GM21717 (cell line): Measurements from ENCODE around the gene IDUA.
"Not testable (repeated sequence)": the region's sequence is repeated elsewhere in the genome, so short reads cannot be mapped to it uniquely, and the experiment has no call there.

Experiments
- ATAC-seq: cut with Tn5 transposase; IDR thresholded peaks from one replicate; pipeline ENCODE4 v1.9.1; 2021; ENCODE audit warnings: mild to moderate bottlenecking, moderate library complexity; ENCODE audit not compliant: unreplicated experiment

Gene IDUA

DNA sequence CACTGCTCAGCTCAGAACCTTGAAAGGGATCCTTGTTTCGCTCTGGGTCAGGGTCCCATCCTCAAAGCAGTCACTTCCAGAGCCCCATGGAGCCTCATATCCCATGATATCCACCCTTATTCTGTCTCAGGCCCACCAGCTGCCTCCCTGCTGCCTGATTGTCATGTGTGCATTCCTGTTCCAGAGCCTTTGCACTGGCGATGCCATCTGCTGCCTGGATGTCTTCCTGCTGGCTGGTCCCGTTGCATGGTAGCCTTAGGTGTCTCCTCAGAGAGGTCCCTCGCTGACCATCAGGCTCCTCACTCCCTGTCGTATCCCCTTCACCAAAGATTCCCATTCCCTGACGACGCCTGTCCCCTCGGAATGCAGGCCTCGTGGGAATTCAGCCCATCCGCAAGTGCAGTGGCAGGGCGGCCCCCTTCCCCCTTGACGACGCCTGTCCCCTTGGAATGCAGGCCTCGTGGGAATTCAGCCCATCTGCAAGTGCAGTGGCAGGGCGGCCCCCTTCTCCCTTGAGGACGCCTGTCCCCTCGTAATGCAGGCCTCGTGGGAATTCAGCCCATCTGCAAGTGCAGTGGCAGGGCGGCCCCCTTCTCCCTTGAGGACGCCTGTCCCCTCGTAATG lies 12.5 kb downstream of the IDUA start:
- not testable (repeated sequence) for ATAC-seq

DNA sequence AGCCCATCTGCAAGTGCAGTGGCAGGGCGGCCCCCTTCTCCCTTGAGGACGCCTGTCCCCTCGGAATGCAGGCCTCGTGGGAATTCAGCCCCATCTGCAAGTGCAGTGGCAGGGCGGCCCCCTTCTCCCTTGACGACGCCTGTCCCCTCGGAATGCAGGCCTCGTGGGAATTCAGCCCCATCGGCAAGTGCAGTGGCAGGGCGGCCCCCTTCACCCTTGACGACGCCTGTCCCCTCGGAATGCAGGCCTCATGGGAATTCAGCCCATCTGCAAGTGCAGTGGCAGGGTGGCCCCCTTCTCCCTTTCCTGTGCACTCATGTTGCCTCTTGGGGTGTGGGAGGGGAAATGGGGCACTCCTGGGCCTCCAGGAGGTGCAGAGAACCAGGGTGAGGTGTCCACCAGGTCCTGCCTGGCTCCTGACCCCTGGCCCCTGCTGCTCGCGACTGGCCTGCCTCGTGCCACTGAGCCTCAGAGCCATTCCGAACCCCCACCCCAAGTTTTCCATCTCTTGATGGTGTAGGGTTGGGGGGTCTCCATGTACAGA lies 13.1 kb downstream of the IDUA start:
- ATAC-seq, result no peak

DNA sequence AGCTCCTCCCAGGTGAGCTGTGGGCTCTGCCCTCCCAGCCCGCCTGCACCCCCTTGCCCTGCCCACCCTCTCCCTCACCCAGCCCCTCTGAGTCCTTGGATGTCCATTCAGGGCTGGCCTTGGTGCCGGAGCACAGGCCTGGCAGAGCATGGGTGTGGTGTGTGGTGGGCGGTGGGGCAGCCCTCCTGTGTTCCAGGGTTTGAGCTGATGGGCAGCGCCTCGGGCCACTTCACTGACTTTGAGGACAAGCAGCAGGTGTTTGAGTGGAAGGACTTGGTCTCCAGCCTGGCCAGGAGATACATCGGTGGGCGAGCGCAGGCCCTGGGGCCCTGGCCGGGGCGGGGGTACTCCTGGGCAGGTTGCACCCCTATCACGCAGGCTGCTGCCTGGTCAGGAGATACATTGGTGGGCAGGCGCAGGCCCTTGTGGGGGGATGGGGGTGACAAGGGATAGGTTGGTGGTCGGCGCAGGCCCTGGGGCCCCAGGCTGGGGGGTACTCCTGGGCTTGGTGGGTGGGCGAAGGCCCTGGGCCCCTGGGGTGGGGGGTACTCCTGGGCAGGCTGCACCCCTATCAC lies 13.9 kb downstream of the IDUA start:
- ATAC-seq, result no peak

DNA sequence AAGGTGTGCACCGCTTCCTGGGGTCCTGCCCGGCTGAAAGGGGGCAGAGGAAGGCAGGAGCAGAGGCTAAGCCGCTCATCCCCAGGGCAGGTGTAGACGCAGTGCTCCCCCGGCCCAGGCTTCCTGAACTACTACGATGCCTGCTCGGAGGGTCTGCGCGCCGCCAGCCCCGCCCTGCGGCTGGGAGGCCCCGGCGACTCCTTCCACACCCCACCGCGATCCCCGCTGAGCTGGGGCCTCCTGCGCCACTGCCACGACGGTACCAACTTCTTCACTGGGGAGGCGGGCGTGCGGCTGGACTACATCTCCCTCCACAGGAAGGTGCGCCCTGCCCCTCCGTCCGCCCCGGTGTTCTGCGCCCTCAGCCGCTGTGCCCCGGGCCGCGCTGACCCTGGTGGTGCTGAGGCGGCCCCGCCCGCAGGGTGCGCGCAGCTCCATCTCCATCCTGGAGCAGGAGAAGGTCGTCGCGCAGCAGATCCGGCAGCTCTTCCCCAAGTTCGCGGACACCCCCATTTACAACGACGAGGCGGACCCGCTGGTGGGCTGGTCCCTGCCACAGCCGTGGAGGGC lies 14.8 kb downstream of the IDUA start:
- ATAC-seq, result no peak

DNA sequence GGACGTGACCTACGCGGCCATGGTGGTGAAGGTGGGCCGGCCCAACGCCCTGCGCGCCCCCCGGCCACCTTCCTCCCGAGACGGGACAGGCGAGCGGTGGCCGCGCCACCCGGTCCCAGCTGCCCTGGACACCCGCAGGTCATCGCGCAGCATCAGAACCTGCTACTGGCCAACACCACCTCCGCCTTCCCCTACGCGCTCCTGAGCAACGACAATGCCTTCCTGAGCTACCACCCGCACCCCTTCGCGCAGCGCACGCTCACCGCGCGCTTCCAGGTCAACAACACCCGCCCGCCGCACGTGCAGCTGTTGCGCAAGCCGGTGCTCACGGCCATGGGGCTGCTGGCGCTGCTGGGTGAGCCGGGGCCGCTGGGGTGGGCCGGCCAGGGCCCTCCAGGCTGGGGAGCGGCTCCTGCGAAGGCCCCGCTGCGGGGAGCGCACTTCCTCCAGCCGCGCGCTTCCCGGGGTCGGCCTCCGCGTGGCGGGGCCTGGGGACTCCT lies 15.3 kb downstream of the IDUA start:
- ATAC-seq, result no peak

DNA sequence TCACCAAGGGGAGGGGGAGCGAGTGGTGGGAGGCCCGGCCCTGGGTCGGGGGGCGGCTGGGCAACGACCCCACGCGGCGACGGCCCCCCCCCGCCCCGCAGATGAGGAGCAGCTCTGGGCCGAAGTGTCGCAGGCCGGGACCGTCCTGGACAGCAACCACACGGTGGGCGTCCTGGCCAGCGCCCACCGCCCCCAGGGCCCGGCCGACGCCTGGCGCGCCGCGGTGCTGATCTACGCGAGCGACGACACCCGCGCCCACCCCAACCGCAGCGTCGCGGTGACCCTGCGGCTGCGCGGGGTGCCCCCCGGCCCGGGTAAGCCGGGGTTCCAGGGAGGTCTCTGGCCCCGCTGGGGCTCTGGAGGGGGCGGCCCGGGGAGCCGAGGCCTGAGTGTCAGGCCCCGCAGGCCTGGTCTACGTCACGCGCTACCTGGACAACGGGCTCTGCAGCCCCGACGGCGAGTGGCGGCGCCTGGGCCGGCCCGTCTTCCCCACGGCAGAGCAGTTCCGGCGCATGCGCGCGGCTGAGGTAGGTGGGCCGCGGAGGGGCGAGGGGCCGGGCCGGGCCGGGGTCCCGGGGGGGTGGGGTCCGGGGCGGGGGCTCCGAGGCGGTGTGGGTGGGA lies 15.9 kb downstream of the IDUA start:
- no peak for ATAC-seq

DNA sequence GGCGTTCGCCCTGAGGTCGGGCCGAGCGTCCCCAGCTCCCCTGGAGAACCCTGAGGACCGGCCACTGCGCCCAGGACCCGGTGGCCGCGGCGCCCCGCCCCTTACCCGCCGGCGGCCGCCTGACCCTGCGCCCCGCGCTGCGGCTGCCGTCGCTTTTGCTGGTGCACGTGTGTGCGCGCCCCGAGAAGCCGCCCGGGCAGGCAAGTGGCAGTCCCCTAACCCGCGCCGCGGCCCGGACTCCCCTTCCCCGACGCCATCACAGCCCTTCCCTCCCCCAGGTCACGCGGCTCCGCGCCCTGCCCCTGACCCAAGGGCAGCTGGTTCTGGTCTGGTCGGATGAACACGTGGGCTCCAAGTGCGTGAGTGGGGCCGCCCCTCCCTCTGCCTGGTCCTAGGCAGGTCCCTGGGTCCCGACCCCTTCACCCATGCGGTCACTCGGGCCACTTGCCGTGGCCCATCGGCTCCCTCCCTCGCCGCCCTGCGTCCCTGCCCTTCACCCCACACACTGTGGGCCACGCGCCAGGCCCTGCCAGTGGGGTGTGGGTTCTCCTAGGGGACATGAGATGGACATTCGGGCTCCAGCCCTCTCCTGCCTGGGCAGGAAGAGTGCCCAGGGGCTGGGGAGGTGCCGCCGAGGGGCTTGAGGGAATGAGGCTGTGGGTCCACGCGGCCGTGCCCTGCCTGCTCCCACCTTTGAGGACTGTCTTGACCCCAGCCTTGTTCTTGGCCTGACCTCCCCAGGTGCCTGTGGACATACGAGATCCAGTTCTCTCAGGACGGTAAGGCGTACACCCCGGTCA lies 16.6 kb downstream of the IDUA start:
- ATAC-seq, result no peak

DNA sequence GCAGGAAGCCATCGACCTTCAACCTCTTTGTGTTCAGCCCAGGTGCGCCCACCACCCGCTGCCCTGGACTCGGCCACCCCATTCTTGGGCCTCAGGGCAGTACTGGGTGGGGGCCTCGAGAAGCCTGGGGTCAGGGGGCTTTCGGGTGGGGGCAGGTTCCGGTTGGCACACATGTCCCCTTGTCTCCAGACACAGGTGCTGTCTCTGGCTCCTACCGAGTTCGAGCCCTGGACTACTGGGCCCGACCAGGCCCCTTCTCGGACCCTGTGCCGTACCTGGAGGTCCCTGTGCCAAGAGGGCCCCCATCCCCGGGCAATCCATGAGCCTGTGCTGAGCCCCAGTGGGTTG lies 17.2 kb downstream of the IDUA start:
- no peak for ATAC-seq

DNA sequence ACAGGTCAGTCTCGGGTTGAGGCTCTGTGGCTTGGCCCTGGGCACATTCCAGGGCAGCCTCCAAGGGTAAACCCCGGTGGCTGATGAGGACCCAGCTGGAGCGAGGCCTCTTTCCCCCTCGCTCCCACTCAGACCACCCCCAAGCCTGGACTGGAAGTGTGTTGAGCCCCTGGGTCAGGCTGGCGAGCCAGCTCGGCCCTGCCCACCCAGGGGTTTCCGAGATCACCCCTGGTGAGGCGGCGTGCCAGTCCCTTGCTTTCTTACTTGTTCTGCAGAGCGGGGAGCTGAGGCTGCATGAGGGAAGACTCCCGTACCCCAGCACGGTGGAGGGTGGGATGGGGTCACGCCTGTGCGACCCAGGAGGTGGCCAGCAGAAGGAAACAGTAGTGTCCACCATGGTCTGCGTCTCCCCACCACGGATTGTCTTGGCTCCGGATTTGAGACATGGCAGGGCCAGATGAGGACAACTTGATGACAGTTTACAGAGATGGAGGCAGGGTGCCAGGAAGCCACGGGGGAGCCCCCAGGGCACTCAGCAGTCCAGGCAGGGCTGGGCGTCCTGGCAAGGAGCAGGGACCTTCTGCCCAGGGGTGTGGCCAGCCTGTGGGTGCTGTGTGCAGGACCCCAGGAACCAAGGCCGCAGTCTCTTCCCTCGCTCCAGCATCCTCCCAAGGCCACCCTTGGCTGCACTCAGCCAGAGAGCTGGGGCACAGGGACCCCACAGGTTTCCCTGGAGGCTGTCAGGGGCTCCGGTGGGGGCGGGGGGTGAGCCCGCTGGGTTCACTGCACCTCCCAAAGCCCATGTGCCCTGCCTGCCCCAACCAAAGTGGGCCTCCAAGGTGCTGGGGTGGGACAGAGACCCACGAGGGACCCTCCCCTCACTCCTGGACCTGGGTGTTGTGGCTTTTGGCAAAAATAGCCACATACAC lies 18.0 kb downstream of the IDUA start:
- ATAC-seq, result no peak

DNA sequence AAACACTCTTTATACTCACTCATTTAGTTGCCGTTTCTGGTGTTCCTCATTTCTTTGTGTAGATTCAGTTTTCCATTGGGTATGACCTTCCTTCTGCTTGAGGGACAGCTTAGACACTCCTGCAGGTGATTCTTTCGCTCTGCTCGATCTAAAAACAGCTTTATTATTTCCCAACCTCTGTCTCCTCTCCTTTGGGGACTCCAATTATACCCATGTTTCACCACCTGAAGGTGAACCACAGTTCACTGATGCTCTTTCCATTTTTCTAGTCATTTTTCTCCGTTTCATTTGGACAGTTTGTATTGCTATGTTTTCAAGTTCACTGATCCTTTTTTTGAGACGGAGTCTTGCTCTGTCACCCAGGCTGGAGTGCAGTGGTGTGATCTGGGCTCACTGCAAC lies 20.0 kb downstream of the IDUA start:
- ATAC-seq, result no peak

DNA sequence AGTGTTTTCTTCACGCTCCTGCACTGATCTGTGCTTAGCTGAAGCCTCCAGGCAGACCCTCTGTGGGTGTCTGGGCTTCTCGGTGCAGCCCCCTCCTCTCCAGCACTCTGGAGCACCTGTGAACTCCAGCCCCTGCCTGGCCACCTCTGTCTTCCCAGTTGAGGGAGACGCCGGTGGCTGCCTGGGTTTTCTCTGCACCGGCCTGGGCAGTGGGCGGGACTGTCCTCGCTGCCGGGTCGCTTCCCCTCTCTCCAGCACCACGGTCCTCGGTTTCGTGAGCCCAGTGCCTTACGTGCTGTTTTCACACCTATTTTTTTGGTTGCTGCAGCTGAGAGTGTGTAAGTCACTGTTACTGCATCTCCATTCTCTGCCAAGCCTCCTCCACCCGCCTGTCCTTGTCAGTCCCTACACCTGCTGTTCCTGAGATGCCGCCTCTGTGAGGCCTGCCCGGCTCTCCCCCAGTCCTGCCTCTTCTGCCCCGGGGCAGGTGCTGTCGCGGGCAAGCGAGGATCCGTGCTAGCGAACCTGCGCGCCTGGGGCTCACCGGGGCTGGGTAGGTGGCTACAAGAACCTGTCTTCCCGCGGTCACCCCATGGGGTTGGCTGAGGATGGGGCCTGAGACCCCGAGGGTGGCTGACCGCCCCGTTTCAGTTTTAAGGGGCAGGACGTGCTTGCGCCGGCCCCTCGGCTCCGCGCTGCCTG lies 22.1 kb downstream of the IDUA start:
- ATAC-seq, result peak; percentile 12

DNA sequence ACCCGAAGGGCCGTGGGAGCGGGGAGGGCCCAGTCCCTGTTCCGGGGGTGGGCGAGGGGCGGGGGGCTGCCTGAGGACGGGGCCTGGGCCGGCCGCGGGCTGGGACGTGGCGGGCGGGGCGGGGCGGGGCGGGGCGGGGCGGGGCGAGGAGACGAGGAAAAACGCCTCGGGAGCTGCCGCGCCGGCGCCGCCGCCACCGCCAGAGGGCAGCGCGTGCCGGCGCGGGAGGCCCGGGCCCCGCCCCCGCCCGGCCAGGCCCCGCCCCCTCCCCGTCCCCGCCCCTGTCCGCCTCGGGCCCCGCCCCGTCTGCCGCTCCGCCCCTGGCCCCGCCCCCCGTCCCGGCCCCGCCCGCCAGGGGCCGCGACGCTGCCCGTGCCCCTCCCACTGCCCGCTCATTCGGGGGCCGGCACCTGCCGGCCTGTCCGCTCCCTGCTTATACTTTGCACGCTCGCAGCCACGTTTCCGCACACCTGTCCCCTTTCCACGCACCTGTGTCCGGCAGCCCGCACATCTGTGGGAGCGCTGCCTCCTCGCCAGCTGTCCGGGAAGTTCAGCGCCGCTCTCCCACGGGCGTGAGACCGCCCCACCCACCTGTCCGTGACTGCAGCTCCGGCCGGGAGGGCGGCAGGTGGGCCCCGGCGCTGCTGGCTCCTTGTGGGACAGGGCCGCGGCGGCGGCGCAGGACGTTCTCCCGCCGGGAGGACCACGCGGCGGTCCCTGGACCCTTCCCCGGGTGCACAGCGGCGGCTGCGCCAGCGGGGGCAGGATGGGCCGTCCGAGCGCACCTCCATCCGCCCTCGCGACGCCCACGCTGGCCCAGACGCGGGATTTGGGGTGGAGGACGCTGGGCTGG lies 22.9 kb downstream of the IDUA start:
- peak; percentile 36 for ATAC-seq

DNA sequence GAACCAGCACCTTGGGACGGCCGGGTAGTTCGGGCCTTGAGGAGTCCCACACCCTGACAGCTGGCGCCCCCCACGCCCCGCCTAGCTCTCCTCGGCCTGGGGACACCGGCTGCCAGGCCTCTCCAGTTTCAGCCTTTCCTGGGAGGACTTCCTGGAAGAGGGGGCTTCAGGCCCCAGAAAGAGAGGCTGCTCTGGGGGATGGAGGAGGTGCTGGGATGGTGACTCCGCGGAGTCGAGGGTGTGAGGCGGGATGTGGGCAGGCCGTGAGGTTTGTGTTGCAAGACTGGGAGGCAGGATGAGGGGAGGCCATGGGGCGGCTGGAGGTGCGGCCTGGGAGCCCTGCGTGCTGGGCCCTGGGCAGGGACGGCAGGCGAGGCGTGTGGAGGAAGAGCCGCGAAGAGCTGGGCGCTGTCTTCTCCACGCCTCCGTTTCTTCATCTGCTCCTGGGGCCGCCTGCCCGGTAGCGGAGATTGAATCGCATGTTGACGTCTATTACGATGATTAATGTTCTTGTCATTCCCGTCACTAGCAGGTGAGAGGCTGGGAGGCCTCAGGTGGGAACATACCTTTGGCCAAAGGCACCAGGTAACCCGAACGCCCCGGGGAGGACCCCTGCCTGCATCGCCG lies 23.7 kb downstream of the IDUA start:
- no peak for ATAC-seq

DNA sequence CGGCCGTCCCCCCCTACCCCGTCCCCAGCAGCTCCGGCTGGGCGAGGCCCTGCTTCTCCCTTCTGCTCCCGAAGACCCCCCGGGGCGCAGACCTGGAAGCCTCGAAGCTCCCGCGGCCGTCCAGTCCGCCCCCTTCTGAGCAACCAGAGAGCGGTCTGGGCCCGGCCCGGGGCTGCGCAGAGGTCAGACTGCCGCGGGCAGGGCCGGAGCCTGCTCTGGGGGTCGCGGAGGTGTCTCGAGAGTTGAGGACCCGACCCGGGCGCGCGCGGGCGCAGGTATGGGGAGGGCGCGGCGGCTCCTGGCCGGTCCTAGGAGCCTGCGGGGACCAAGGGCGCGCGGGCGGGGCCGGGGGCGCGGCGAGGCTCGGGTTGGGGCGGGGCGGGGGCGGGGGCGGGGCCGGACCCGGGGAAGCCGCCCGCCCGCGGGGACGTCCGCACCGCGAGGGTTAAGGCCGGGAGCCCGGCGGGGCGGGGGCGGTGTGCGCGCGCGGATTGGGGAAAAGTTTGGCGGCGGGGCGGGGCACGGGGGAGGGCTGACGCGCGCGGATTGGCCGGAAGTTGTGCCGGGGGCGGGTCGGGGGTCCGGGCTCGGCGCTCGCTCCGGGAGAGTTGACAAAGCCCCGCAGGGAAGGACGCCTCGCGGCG lies 24.3 kb downstream of the IDUA start, which contains the start of gene FGFRL1:
FGFRL1 (plus strand) TSS at position 605 of the 644 bp plus-strand sequence. CDS start 860 bp downstream, outside the sequence.
- ATAC-seq, result peak; percentile 33

DNA sequence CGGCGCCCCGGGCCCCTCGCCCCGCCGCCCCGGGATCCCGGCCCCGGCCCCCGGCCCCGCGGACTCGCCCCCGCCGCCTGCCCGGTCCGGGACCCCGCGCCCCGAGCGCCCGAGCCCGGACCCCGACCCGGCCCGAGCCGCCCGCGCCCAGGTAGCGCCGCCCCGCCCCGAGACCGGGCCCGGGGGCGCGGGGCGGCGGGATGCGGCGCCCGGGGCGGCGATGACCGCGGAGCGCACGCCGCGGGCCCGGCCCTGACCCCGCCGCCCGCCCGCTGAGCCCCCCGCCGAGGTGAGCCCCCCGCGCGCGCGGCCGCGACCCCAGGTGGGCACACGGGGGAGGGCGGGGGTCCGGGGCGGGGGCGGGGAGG lies 24.8 kb downstream of the IDUA start:
- no peak for ATAC-seq

DNA sequence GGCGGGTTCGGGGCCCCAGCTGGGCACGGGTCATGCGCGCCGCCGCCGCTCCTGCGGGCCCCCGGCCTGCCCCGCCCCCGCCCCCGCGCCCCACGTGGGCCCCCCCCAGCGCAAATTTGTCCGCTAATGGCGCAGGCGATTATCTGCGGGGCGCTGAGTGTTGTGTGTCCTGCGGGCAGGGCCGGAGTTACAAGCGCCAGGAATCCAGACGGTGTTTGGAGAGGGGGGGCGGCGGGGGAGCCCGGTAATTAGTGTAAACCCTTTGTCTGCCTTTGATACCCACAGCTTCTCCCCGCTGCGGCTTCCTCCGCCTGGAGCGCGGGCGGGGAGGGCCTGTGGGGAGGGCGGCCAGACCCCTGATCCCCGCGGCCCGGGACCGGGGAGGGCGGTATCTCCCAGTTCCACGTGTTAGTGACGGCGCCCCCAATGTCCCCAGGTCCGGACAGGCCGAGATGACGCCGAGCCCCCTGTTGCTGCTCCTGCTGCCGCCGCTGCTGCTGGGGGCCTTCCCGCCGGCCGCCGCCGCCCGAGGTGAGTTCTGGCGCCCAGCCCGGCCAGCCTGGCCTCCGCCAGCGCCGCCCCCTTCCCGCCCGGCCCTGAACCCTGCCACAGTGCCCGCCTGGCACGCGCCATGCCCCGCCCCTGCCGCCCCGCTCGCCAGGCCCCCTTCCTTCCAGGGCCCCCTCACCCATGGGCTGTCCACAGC lies 25.3 kb downstream of the IDUA start:
- no peak for ATAC-seq
